Ishikawa (cell line): ENCODE measurements around the gene CXCL6.
A peak's percentile ranks its signal among the peaks of the same experiment; 100 is the strongest.

Source experiments
- CEBPB ChIP-seq: IDR thresholded peaks from 2 replicates; pipeline ENCODE4 v1.6.1; 2012
- CREB1 ChIP-seq: IDR thresholded peaks from 2 replicates; pipeline ENCODE4 v1.6.1; 2012; ENCODE audit warnings: low read depth
- EGR1 ChIP-seq: IDR thresholded peaks from 2 replicates; pipeline ENCODE4 v1.6.1; 2012
- EP300 ChIP-seq: IDR thresholded peaks from 2 replicates; pipeline ENCODE4 v1.6.1; 2012; ENCODE audit warnings: borderline replicate concordance
- FOXM1 ChIP-seq: IDR thresholded peaks from 2 replicates; pipeline ENCODE4 v1.6.1; 2012; ENCODE audit warnings: low read depth, borderline replicate concordance
- MAX ChIP-seq: IDR thresholded peaks from 2 replicates; pipeline ENCODE4 v1.6.1; 2012
- NFIC ChIP-seq: IDR thresholded peaks from 2 replicates; pipeline ENCODE4 v1.6.1; 2012
- RAD21 ChIP-seq: IDR thresholded peaks from 2 replicates; pipeline ENCODE4 v1.6.1; 2012; ENCODE audit warnings: low read depth
- TAF1 ChIP-seq: IDR thresholded peaks from 2 replicates; pipeline ENCODE4 v1.6.1; 2012; ENCODE audit warnings: low read depth, mild to moderate bottlenecking
- TCF12 ChIP-seq: IDR thresholded peaks from 2 replicates; pipeline ENCODE4 v1.6.1; 2012; ENCODE audit warnings: low read depth
- TEAD4 ChIP-seq: IDR thresholded peaks from 2 replicates; pipeline ENCODE4 v1.6.1; 2012
- YY1 ChIP-seq: IDR thresholded peaks from 2 replicates; pipeline ENCODE4 v1.6.1; 2012; ENCODE audit warnings: low read depth
- ZBTB7A ChIP-seq: IDR thresholded peaks from 2 replicates; pipeline ENCODE4 v1.6.1; 2012; ENCODE audit warnings: low read depth
- TF ChIP-seq, protein P1 (sequence below): IDR thresholded peaks from 2 replicates; pipeline ENCODE4 v1.6.1; 2012
- TF ChIP-seq, protein P2 (sequence below): IDR thresholded peaks from 2 replicates; pipeline ENCODE4 v1.6.1; 2012; ENCODE audit warnings: low read depth, mild to moderate bottlenecking

CXCL6 gene

GRCh38 chr4:73870260-73870659 lies 33.8 kb downstream of the CXCL6 start:
- TF ChIP-seq ZBTB7A (no peak), CEBPB (peak; percentile 61)

GRCh38 chr4:73870768-73871167 lies 34.3 kb downstream of the CXCL6 start:
- no peak for TF ChIP-seq NFIC
- no peak for TF ChIP-seq FOXM1
- TF ChIP-seq EP300, result no peak
- TF ChIP-seq, protein P1, sequence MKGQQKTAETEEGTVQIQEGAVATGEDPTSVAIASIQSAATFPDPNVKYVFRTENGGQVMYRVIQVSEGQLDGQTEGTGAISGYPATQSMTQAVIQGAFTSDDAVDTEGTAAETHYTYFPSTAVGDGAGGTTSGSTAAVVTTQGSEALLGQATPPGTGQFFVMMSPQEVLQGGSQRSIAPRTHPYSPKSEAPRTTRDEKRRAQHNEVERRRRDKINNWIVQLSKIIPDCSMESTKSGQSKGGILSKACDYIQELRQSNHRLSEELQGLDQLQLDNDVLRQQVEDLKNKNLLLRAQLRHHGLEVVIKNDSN, result no peak
- no peak for TF ChIP-seq ZBTB7A

GRCh38 chr4:73871511-73872310 lies 35.2 kb downstream of the CXCL6 start:
- TF ChIP-seq, protein P1, result no peak
- no peak for TF ChIP-seq RAD21
- no peak for TF ChIP-seq YY1
- no peak for TF ChIP-seq EGR1
- no peak for TF ChIP-seq TCF12
- TF ChIP-seq CEBPB, result no peak
- TF ChIP-seq, protein P2, sequence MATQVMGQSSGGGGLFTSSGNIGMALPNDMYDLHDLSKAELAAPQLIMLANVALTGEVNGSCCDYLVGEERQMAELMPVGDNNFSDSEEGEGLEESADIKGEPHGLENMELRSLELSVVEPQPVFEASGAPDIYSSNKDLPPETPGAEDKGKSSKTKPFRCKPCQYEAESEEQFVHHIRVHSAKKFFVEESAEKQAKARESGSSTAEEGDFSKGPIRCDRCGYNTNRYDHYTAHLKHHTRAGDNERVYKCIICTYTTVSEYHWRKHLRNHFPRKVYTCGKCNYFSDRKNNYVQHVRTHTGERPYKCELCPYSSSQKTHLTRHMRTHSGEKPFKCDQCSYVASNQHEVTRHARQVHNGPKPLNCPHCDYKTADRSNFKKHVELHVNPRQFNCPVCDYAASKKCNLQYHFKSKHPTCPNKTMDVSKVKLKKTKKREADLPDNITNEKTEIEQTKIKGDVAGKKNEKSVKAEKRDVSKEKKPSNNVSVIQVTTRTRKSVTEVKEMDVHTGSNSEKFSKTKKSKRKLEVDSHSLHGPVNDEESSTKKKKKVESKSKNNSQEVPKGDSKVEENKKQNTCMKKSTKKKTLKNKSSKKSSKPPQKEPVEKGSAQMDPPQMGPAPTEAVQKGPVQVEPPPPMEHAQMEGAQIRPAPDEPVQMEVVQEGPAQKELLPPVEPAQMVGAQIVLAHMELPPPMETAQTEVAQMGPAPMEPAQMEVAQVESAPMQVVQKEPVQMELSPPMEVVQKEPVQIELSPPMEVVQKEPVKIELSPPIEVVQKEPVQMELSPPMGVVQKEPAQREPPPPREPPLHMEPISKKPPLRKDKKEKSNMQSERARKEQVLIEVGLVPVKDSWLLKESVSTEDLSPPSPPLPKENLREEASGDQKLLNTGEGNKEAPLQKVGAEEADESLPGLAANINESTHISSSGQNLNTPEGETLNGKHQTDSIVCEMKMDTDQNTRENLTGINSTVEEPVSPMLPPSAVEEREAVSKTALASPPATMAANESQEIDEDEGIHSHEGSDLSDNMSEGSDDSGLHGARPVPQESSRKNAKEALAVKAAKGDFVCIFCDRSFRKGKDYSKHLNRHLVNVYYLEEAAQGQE, result no peak
- no peak for TF ChIP-seq MAX
- TF ChIP-seq CREB1, result no peak
- no peak for TF ChIP-seq TEAD4
- TF ChIP-seq EP300, result no peak
- TF ChIP-seq ZBTB7A, result no peak
- TF ChIP-seq NFIC, result no peak
- no peak for TF ChIP-seq TAF1
- TF ChIP-seq FOXM1, result no peak

DNA sequence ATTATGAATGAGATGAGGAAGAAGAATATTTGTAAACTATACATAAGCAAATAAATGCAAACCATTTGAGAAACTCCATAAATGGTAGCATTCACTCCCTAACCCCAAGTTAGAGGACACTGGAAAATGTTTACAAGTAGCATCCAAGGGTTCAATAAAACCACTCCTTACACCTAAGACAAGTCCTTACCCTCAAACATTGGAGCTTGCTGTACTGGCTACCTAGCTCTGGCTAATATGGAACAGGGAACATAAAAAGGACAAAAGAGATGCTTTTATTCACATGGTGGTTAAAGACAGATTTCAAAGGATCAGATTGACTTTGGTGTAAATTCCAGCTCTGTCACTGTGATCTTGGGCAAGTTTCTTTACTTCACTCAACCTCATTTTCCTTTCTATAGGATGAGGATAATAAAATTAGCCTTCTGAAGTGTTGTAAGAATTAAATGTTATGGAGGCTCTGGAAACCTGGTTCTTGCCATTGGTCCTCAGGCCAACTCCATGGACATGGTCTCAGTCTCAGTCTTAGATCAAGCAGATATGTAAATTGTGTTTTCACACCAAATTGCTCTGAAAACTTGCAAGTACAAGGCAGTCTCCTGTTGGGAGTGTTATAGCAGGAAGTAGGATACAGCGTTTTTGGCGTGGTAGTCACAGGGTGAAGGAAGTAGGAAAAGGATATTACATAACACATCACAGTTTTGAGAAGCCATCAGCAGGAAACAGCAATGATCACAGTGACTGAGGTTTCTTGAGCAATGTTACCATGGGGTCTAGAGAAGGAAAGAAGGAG lies 36.0 kb downstream of the CXCL6 start:
- TF ChIP-seq, protein P1, result no peak
- TF ChIP-seq MAX (no peak), EGR1 (no peak), CEBPB (no peak)

DNA sequence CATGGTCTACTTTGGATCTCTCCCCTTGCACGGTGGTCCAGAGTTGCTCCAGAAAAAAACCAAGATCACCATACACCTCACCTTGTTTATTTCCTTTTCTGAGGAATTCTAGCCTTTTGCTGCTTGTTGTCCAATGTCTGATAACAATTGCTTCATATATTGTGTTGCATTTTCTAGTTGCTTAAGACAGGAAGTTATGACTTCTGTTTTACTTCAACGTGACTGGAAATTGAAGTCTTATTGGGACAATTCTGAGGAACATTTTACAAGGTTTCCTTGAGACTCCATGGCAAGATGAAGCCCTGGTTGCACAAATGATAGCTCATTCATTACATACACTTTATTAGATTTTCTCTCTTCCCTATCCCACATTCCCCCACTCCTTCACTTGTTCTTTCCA lies 37.9 kb downstream of the CXCL6 start:
- TF ChIP-seq TEAD4, result no peak
- TF ChIP-seq FOXM1, result no peak
- no peak for TF ChIP-seq TCF12
- TF ChIP-seq CREB1, result no peak
- no peak for TF ChIP-seq CEBPB
- no peak for TF ChIP-seq RAD21

DNA sequence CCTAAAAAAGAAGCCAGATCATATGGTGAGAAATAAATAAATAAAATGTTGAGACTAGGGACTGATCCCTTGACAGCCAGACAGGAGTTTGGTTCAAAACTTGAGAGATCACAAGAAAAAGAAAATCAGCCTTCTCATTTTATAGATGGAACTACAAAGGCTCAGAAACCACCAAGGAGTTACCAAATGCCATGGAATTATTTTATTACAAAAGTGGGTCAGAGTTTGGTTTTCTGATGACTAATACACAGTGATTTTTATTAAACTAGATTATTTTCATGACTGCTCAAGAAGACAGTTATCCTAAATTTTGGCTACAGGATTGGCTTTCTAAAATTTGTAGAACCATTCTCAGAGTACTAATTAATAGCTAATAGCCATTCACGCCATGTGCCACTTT lies 38.9 kb downstream of the CXCL6 start:
- TF ChIP-seq, protein P2, result no peak
- TF ChIP-seq TAF1 (no peak), MAX (no peak), CREB1 (no peak), YY1 (no peak), CEBPB (no peak), NFIC (no peak), TEAD4 (no peak), TCF12 (no peak), FOXM1 (no peak), ZBTB7A (no peak), EP300 (no peak), EGR1 (no peak), RAD21 (no peak)
- TF ChIP-seq, protein P1, result no peak
